ENCODE measurements around the gene RIOX2. TPM values are rescaled to one million over a fixed set of nuclear protein-coding genes. Genes with fewer than 3 reads are reported as not detected.

Gene RIOX2
- total and polyA plus RNA-seq, 2 of the 8 experiments (the other 6 are each of a cell fraction or from before 2014, with no cell fraction given) = 3.8 to 16.4 TPM

- FAIRE-seq (no peak), DNase-seq (ENCODE audit: low read depth in 1 of 2, low spot score in 2 of 2) (no peak)
- Histone ChIP-seq H4K8ac (ENCODE audit: extremely low read depth, insufficient read depth, low read length) (no peak overlapping the region), H3K14ac (ENCODE audit: insufficient read length) (no peak overlapping the region), H2AK5ac (ENCODE audit: low read depth, low read length) (no peak overlapping the region), H3K23ac (ENCODE audit: insufficient read length) (no peak overlapping the region), H3K9me3 (ENCODE audit: insufficient read depth in 2 of 2, low read depth in 1 of 2, low read length in 1 of 2) (no peaks in the 10 kb centered on the region), H3K23me2 (ENCODE audit: low read depth, low read length) (no peaks in the 10 kb centered on the region), H3K79me2 (ENCODE audit: control insufficient read depth in 1 of 2, insufficient read depth in 2 of 2, low read length in 2 of 2) (no peaks in the 10 kb centered on the region), H3K56ac (replicated peaks; ENCODE audit: insufficient read length, low read depth, low read length) (no peak overlapping the region), H3K27ac (ENCODE audit: low read depth, low read length) (no peak overlapping the region), H3K4me2 (ENCODE audit: insufficient read depth in 1 of 2, low read depth in 2 of 2, low read length in 2 of 2) (no peak overlapping the region), H2BK15ac (ENCODE audit: low read length) (no peak overlapping the region), H3K79me1 (ENCODE audit: low read depth, low read length) (no peaks in the 10 kb centered on the region), H3K4me1 (replicated peaks in 1 of 4; ENCODE audit: control insufficient read depth in 3 of 4, insufficient read depth in 4 of 4, low read length in 3 of 4) (no peaks in the 10 kb centered on the region), H4K20me1 (replicated peaks in 1 of 2; ENCODE audit: control insufficient read depth in 1 of 2, insufficient read depth in 2 of 2, low read length in 2 of 2) (no peaks in the 10 kb centered on the region), H4K5ac (ENCODE audit: insufficient read length, low read depth, low read length) (no peak overlapping the region), H3K4ac (replicated peaks; ENCODE audit: insufficient read length, low read depth, low read length) (no peak overlapping the region), H3K27me3 (replicated peaks in 1 of 4; ENCODE audit: control insufficient read depth in 3 of 4, extremely low read depth in 1 of 4, insufficient read depth in 3 of 4, low read length in 3 of 4) (no peaks in the 10 kb centered on the region), H3K9ac (replicated peaks in 1 of 4; ENCODE audit: extremely low read depth in 1 of 4, low read depth in 3 of 4, low read length in 3 of 4) (no peak overlapping the region), H2BK20ac (ENCODE audit: low read length) (no peak overlapping the region), H3K4me3 (ENCODE audit: extremely low read depth in 1 of 4, insufficient read depth in 2 of 4, low read depth in 3 of 4, low read length in 4 of 4) (no peak overlapping the region), H3K36me3 (ENCODE audit: control insufficient read depth in 2 of 4, insufficient read depth in 4 of 4, low read length in 3 of 4) (peaks cover 0 to 13% (median under 1%) of the 10 kb centered on the region in 4 experiments; a peak in 2 of 8 replicates), H4K91ac (replicated peaks; ENCODE audit: insufficient read length, low read length) (no peak overlapping the region), H2BK120ac (replicated peaks; ENCODE audit: low read depth, low read length) (no peak overlapping the region), H2BK12ac (ENCODE audit: low read depth, low read length) (no peak overlapping the region), H2AFZ (ENCODE audit: low read length) (no peak overlapping the region), H2BK5ac (ENCODE audit: low read depth, low read length) (no peak overlapping the region), H3K18ac (ENCODE audit: extremely low read depth, low read length) (no peak overlapping the region)
- ChIA-PET CTCF (ENCODE audit: partially characterized antibody) (interaction anchor here (0.6 to 2.0 kb wide), 10 partner anchors 9 to 326 kb away, joined by 3 to 6 read pairs (median 4); no protein-coding TSS in a partner anchor), POLR2A (ENCODE audit: partially characterized antibody) (no interaction called here)
- TF ChIP-seq MAX (IDR thresholded peaks at IDR 0.05) (no peak), SUZ12 (IDR thresholded peaks at IDR 0.05; ENCODE audit: low read length) (no peak), E2F6 (IDR thresholded peaks at IDR 0.05) (no peak), SIRT6 (IDR thresholded peaks at IDR 0.05; ENCODE audit: low read length) (no peak), FOSL1 (IDR thresholded peaks at IDR 0.05; ENCODE audit: insufficient read depth, low read depth, low read length) (no peak), RAD21 (IDR thresholded peaks at IDR 0.05 in 1 of 2, conservative IDR thresholded peaks at IDR 0.05 in 1 of 2; ENCODE audit: low read depth in 2 of 2, low read length in 2 of 2) (no peak), JUND (IDR thresholded peaks at IDR 0.05; ENCODE audit: low read length) (no peak)
- 90% methylated on average over 3 of the region's 3 CpGs; no CpG with 5 or more reads in 1 of the 2 experiments for WGBS, 2 experiments (ENCODE audit: extremely low coverage in 1 of 2, insufficient coverage in 1 of 2, insufficient read length in 1 of 2, insufficient replicate concordance in 2 of 2, low coverage in 1 of 2, low lambda C conversion rate in 2 of 2, missing lambda C conversion rate in 1 of 2)
Observed at GRCh38 chr3:97950360-97950759, 21.9 kb downstream of the RIOX2 start.
